ENCODE data around the gene BIN1.

The BIN1 gene

DNA sequence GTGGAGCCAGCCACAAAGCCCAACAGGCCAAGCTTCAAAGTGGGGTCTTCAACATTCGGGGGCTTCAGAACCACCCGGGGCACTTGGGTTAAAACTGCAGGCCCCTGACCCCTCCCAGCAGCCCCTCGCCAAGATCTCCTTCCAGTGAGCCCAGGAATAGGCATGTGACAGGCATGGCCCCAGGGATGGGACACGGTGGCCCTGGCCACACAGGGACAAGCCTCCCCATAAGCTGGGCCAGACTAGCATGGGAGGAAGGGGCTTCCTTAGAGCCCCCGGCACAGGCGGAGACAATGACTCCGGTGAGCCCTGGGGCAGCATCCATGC is 52.4 kb downstream of the BIN1 start:
- no peak overlapping the region for H3K27ac ChIP-seq
- TF ChIP-seq, protein P1, sequence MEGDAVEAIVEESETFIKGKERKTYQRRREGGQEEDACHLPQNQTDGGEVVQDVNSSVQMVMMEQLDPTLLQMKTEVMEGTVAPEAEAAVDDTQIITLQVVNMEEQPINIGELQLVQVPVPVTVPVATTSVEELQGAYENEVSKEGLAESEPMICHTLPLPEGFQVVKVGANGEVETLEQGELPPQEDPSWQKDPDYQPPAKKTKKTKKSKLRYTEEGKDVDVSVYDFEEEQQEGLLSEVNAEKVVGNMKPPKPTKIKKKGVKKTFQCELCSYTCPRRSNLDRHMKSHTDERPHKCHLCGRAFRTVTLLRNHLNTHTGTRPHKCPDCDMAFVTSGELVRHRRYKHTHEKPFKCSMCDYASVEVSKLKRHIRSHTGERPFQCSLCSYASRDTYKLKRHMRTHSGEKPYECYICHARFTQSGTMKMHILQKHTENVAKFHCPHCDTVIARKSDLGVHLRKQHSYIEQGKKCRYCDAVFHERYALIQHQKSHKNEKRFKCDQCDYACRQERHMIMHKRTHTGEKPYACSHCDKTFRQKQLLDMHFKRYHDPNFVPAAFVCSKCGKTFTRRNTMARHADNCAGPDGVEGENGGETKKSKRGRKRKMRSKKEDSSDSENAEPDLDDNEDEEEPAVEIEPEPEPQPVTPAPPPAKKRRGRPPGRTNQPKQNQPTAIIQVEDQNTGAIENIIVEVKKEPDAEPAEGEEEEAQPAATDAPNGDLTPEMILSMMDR (conservative IDR thresholded peaks at IDR 0.05), result no peak

DNA sequence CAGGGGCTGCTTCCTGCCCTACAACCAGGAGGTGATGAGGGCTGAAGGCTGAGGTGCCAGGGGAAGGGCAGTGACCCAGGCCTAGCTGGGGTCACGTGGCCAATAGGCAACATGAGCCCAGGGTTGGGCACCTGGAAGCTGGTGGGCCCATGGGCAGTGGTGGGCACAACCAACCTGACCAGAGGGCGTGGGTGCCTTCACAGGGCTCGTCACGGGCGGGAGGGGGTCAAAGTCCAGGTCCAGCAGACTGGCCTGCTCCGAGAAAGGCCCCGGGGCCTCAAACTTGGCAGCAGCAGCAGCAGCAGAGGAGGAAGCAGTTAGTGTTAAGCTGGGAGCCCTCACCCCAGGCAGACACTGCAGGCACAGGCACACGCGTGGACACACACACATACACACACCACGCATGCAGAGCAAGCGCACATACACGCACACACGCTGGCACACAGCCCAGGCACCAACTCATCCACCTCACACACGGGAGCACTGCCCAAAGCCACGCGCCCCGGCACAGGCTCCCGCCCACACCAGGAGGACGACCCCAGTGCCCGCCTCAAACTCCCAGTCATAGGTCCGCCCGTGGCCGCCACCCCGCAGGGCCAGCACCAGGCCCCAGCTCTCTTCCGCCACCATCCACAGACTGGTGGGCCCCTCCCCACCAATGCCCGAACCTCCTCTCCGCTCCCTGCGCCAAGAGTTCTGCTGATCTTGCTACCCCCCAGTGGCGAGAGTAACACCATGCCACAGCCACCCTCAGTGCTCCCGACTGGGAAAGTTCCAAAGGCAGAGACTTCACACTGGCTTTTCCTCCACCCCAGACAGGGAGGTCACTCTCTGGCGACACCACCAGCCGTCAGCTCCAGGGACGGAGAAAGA is 53.0 kb downstream of the BIN1 start:
- TF ChIP-seq, protein P1 (conservative IDR thresholded peaks at IDR 0.05), result no peak
- H3K27ac ChIP-seq, result no peak overlapping the region

DNA sequence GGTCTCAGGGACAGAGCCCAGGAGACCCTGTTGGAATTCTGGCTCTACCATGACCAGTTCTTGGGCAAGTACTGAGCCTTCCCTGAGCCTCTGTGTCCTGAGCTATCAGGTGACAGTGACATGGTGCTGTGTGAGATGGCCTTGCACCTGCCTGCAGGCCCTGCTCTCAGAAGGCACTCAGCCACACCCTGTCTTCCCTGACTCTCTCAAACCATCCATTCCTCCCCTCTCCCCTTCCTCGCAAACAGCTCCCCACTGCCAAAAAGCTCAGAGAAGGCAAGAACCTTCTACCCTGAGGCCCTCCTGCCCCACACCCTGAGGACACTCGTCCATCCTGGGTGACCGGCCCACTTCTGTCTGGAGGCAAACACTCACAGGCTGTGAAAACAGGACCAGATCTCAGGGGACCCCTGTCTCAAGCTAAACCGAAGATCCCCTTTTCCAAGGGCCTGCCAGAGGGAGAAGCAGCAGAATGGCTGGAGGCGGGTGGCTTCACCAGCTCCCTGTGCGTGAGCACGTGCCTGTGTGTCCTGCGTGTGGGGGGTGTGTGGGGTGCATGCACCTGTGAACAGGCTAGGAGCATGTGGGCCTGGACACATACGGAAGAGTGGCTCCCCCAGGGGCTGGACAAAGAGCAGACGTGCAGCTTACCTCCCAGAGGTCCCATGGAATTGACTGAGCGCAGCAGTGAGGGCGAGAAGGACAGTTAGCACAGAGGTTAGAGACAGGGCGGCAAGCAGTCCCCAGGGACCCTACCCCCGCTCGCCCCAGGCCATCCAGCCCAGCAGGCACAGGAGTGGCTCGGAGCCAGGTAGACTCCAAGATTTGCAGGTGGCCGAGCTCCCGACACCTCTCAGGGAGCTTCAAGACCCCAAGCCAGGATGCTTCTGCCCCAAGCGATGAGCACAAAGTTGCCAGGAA is 53.9 kb downstream of the BIN1 start:
- H3K27ac ChIP-seq, result no peak overlapping the region
- TF ChIP-seq, protein P1 (conservative IDR thresholded peaks at IDR 0.05), result no peak

DNA sequence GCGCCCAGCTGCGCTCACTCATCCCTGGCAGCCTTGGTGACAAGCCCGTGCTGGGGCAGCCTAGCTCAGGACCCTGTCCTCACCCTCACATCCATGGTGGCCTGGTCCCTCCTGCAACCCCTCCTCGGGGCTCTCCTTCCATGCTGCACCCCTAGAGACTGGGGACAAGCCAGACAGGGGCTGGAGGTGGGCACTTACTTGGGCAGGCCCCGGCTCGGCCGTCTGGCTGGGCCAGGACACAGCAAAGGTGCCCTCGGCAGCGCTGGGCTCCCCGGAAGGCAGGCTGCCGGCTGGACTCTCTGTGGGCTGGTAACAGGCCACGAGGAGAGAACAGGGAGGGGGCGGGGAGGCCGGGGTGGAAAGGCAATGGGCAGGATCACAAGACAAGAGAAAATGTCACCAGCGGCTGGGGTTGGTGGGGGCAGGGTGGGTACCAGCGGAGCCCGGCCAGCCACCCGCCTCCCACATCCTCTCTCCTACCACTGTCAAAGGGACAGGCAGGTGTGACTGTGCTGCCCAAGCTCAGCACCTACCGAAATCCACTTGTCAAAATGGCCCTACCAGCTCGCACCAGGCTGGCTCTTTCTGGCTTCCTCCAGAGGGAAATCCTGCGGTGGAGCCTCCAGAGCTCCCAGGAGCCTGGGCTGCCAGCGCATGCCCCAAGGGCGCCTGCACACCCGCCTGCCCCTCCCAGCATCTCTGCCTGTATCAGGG is 54.7 kb downstream of the BIN1 start:
- TF ChIP-seq, protein P1 (conservative IDR thresholded peaks at IDR 0.05), result no peak
- no peak overlapping the region for H3K27ac ChIP-seq

DNA sequence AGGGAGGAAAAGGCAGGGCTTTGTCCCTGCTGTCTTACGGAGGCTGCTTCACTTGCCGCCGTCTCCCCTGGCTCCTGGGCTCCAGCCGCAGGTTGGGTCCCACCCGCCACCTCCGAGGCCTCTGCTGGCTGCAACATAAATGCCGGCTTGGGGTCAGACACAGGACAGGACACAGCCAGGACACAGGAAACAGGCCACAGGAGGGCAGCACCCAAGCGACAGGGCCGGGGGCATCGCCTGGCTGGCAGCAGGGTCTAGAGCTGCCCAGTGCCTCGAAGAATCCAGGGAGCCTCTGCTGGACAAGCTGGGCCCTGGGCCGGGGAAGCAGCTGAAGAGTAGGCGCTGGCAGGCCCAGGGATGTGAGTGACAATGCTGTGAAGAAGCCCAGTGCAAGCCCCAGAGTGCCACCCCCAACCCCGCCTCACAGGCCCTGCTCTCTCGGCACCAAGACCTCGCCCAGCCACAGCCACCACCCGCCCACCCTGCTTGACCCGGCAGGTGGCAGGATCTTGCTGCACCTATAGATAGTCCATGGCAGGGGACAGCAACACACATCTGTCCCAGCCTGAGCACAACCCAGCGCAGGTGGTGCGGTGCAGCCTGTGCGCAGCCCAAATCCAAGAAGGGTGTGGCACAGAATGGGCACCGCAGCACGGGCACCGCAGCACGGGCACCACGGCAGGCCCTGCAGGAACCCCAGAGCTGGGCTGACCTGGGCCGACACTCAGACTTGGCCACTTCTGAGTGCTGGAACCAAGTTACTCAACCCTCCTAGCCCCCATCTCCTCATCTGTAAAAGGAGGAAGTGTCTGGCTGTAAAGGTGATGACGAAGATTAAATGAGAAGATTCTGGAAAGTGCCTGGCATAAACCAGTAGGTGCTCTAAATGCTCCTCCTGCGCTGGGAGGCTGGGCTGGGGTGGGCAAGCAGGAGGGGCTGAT is 55.6 kb downstream of the BIN1 start:
- TF ChIP-seq, protein P1 (conservative IDR thresholded peaks at IDR 0.05), result no peak
- H3K27ac ChIP-seq, result no peak overlapping the region

DNA sequence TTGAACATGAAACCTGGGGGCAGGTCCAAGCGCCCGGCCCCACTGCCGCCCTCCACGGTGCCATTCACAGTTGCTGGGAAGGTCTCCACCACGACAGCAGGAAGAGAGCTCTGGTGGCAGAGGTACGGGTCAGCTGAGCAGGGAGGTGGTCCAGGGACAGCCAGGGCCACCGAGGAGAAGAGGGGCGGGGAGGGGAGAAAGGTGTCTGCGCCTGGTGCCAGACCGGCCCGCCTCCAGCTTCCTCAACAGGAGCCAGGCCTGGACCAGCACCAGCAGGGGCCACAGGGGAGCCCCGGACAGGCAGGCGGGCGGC is 56.2 kb downstream of the BIN1 start:
- H3K27ac ChIP-seq, result no peak overlapping the region
- TF ChIP-seq, protein P1 (conservative IDR thresholded peaks at IDR 0.05), result no peak

Measured in VCaP (cell line).